Pons (tissue), 1 donor: Measurements from ENCODE around the gene RFK.
"Not testable (repeated sequence)": the region's sequence is repeated elsewhere in the genome, so short reads cannot be mapped to it uniquely, and the experiment has no call there.

ENCODE experiments used
- DNase-seq: peaks from one replicate; pipeline ENCODE4 v3.0.0-alpha.2; 2016; ENCODE audit warnings: low spot score

Gene RFK

DNA sequence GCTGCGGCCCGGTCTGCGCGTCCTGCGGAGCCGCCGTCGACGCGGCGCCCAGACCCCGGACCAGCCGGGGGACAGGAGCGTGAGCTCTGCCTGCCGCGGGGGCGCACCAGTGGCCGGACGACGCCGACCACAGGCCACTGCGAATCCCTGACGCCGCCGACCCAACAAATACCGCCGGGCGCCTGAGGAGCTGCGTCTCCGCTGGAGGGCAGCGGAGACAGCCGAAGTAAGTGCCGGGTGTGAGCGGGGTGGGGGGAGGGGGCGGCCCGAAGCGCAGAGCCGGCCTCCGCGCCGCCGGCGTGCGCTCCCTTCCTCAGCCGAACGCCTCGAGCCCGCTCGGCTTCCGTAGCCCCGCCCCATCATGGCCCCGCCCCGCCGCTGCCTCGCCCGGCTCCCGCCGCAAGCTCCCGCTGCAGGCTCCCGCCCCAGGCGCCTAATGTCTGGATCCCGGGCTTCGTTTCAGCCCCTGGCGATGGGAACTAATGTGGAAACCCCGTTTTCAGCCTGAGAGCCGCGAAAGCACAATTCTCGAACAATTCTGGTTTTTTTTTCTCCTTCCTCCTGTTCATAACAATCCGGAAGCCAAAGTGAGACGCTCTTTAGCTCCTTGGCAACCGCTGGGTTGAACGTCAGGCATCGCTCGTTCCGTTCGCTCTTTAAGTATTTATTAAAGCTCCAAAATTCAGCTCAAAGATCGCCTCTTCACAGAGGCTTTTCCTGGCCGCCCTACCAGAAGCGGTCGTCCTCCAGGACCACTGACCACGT lies at the start of gene RFK:
TSS of gene RFK (minus strand) at position 232 of the 765 bp plus-strand sequence. CDS start 255 bp downstream, outside the sequence.
- DNase-seq: peak; percentile 85

GRCh38 chr9:76443887-76444286 lies 49.7 kb upstream of the RFK start:
- no peak for DNase-seq

- no peak for DNase-seq
These were observed 47.5 kb upstream of the RFK start for GRCh38 chr9:76441551-76442322.

GRCh38 chr9:76438841-76439588 lies 44.8 kb upstream of the RFK start:
- no peak for DNase-seq

GRCh38 chr9:76437017-76437699 lies 42.9 kb upstream of the RFK start:
- DNase-seq: not testable (repeated sequence)

- not testable (repeated sequence) for DNase-seq
These were observed 40.7 kb upstream of the RFK start for GRCh38 chr9:76434897-76435296.

GRCh38 chr9:76433836-76434235 lies 39.6 kb upstream of the RFK start:
- DNase-seq: no peak

DNA sequence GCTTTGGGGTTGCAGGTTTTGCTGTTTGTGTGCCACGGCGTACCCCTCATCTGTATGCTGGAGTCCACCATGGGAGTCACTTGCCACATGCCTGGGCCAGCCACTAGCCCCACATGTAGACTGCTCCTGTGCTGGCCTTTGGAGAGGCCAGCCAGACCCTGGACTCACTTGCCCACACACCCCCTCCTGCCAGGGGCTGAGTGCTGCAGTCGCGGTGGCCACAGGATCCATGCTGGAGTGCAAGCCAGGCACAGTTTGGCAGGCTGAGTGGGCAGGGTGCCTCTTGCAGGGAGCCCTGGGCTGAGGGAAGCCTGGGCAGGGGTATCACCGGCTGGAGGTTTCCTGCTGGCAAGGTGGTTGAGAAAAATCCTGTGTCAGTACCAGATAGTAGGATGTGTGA lies 39.2 kb upstream of the RFK start:
- no peak for DNase-seq

- no peak for DNase-seq
These were observed 37.4 kb upstream of the RFK start for GRCh38 chr9:76431601-76432000.

DNA sequence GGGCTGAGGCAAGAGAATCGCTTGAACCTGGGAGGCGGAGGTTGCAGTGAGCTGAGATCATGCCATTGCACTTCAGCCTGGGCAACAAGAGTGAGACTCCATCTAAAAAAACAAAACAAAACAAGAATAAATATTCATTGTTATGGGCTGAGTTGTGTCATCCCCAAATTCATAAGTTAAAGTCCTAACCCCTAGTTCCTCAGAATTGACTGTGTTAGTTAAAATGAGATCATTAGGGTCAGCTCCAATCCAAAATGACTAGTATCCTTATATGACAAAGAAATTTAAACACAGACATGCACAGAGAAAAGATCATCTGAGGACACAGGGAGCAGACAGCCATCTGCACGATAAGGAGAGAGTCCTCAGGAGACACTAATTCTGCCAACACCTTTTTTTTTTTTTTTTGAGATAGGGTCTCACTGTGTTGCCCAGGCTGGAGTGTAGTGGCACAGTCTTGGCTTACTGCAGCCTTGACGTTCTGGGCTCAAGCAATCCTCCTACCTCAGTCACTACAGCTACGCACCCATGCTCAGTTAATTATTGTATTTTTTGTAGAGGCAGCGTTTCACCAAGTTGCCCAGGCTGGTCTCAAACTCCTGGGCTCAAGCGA lies 32.7 kb upstream of the RFK start:
- DNase-seq: no peak

GRCh38 chr9:76425677-76426453 lies 31.6 kb upstream of the RFK start:
- no peak for DNase-seq

- DNase-seq: no peak
These were observed 30.3 kb upstream of the RFK start for GRCh38 chr9:76424491-76424890.

DNA sequence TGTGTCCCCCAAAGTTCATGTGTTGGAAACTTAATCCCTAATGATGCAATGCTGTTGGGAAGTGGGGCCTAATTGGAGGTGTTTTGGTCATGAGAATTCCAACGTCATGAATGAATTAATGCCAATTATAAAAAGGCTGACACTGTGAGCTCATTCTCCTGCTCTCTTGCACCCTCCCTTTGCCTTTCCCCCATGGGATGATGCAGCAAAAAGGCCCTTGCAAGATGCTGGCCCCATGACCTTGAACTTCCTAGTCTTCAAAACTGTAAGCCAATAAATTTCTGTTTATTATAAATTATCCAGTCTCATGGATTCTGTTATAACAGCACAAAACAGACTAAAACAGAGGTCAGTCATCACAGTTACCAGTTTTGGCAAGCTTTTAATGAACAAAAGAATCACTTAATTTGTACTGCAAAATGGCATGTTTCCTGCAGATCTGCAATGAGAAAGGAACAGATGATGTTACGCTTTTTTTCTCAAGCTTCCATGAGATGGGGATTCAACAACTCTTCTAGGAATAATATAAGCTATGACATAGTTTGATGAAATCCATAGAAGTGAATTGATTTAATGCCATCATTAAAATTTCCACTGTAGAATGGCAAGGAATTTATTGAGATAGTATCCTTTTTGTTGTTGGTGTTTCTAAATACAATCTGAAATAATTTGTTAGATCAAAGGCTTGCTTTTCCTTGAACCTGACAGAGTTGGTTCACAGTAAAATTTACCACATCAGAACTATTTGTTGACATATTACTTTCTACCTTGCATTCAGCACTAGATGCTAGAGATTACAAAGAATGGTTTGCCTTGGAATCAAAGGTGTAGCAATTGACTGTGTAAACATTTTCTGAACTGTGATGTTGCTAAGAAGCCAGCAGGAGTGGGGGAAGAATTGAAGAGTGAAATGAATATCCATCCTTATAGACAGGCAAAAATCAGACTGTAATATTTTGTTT lies 29.3 kb upstream of the RFK start:
- no peak for DNase-seq

GRCh38 chr9:76419782-76420380 lies 25.7 kb upstream of the RFK start:
- peak; percentile 21 for DNase-seq

DNA sequence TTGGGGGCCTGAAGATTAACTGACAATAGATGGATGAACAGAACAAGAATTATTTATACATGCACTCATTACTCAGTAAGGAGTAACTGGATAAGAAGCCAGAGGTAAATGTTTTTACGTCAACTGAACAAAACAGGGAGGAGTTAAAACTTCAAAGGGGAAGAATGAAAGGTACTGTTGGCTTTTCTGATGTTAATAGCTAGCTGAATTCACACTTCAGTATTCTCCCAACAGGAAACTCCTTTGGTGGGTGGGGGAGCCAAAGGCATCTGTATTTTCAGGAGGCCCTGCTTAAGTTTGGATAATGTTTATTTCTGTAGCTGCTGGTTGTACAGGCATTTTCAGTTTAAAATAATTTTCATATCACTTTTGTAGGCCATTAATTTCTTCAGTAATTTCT lies 23.2 kb upstream of the RFK start:
- DNase-seq: no peak

- DNase-seq: no peak
These were observed 21.5 kb upstream of the RFK start for GRCh38 chr9:76415731-76416130.

GRCh38 chr9:76415154-76415553 lies 20.9 kb upstream of the RFK start:
- no peak for DNase-seq

DNA sequence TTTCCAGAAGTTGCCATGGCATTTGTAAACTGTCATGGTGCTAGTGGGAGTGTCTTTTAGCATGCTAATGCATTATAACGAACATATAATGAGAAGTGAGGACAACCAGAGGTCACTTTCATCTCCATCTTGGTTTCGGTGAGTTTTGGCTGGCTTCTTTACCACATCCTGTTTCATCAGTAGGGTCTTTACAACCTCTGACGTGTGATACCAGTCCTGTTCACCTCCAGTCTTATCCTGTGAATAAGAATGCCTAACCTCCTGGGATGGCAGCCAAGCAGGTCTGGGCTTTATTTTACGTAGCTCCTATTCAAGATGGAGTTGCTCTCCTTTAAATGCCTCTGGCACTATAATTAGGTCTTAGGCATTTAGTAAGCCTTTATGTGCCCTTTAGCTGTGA lies 20.4 kb upstream of the RFK start:
- DNase-seq: no peak

DNA sequence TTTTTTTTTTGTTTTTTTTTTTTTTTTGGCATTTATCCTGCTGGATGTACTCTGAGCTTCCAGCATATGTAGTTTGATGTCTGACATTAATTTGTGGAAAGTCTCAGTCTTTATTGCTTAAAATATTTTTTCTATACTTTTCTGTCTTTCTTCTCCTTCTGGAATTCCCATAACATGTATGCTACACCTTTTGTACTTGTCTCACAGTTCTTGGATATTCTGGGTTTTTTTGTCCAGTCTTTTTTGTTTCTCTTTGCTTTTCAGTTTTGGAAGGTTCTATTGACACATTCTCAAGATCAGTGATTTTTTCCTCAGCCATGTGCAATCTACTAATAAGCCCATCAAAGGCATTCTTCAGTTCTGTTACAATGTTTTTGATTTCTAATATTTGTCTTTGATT lies 19.4 kb upstream of the RFK start:
- DNase-seq: no peak
